GM12872 (cell line): ENCODE results near the gene BEST1.

Source experiments
- TF ChIP-seq, protein P1 (sequence below): IDR thresholded peaks from 3 replicates; pipeline ENCODE4 v1.5.1; 2011; ENCODE audit warnings: low read depth, mild to moderate bottlenecking, low read length, moderate library complexity; ENCODE audit not compliant: insufficient read depth

The BEST1 gene

GRCh38 chr11:61975638-61976419 lies 25.7 kb downstream of the BEST1 start:
- TF ChIP-seq, protein P1, sequence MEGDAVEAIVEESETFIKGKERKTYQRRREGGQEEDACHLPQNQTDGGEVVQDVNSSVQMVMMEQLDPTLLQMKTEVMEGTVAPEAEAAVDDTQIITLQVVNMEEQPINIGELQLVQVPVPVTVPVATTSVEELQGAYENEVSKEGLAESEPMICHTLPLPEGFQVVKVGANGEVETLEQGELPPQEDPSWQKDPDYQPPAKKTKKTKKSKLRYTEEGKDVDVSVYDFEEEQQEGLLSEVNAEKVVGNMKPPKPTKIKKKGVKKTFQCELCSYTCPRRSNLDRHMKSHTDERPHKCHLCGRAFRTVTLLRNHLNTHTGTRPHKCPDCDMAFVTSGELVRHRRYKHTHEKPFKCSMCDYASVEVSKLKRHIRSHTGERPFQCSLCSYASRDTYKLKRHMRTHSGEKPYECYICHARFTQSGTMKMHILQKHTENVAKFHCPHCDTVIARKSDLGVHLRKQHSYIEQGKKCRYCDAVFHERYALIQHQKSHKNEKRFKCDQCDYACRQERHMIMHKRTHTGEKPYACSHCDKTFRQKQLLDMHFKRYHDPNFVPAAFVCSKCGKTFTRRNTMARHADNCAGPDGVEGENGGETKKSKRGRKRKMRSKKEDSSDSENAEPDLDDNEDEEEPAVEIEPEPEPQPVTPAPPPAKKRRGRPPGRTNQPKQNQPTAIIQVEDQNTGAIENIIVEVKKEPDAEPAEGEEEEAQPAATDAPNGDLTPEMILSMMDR = no peak

- TF ChIP-seq, protein P1 = no peak
Observed at GRCh38 chr11:61976420-61976800, 26.3 kb downstream of the BEST1 start.

DNA sequence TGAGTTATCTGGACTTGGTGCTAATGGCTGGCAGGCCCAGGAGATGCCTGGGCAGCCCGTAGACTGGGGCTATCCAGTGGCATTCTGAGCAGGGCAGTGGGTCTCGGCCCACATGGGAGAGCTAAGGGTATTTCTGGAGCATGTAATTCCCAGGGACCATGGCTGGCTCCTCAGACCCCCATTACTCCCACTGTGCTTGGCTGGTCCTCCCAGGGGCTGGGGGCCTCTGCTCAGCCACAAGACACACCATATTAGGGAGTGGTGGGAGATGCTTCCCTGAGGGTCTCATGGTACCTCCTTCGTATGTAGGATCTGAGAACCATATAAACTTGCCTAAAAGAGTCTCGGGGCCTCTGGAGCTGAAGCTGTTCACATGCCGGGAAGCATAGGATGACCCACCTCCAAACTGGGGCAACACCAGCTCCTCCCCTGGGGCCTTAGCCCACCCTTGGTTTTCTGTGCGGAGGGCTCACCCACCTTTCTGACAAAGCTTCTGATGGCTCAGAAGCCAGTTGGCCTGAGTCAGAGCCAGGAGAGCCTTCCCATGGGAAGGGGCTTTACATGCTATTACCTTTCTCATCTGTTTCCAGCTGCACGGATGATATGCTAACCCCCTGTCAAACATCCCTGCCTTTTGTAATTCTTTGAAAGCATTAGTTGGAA lies 26.8 kb downstream of the BEST1 start:
- TF ChIP-seq, protein P1 = no peak

- TF ChIP-seq, protein P1 = no peak
Observed at GRCh38 chr11:61978703-61979661, 28.8 kb downstream of the BEST1 start.

DNA sequence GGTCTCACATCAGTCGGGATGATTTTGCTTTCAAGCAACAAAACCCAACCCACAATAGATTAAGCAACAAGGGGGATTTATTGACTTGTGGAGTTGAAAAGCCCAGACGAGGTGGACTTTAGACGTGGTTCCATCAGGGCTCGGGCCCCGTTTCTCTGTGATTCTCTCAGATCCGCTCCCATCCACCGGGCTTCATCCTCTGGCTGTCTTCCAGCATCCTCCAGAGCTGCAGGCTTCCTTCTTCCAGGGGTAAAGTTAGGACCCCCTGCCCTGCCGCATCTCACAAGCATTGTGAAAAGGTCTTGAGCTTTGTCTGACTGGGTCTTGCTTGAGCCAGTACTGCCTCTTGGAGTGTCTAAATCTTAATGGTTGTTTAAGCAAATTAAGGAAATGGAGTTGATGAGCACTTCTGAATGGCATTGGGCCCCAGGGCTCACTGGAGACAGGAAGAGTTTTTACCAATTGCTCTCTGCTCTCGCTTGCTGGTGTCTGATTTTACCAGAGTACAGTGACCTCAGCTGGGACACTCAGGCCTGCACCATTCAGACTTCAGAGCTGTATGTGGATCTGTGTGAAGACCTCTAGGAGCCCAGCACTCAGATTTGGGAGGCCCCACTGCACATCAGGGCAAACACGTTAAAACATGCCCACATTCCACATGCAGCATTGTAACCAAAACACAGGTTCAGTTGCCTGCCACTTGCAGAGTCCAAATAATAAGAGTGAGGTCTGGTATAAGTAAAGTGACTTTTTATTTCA lies 30.8 kb downstream of the BEST1 start:
- TF ChIP-seq, protein P1 = no peak

GRCh38 chr11:61983419-61983818 lies 33.3 kb downstream of the BEST1 start:
- TF ChIP-seq, protein P1 = no peak
